CD4-positive, CD25-positive, alpha-beta regulatory T cell (primary cell): ENCODE data around the gene KCNK7. TPM values are rescaled to one million over a fixed set of nuclear protein-coding genes. Genes with fewer than 3 reads are reported as not detected.

Experiments
- ATAC-seq, 2 donors: fragments of 150-1000 bp; cut with Tn5 transposase; one replicate each; pipeline ENCODE4 v1.10.0; 2021; ENCODE audit warnings: low read depth in 2 of 2, moderate number of reproducible peaks in 2 of 2, moderate library complexity in 1 of 2
- DNase-seq, 3 donors: peaks; one replicate each; pipeline versions ENCODE4 v3.0.0 to v3.0.0-alpha.2; 2012 to 2022; ENCODE audit warnings: mixed read lengths in 1 of 3
- H3K27ac ChIP-seq: one replicate; pipeline ENCODE4 v1.7.0; 2013; ENCODE audit warnings: mild to moderate bottlenecking, low read length; ENCODE audit not compliant: insufficient read depth, poor library complexity, severe bottlenecking
- H3K27me3 ChIP-seq: one replicate; pipeline ENCODE4 v1.7.0; 2013; ENCODE audit warnings: low read length; ENCODE audit not compliant: control insufficient read depth, insufficient read depth
- H3K36me3 ChIP-seq: one replicate; pipeline ENCODE4 v1.7.0; 2013; ENCODE audit warnings: mild to moderate bottlenecking, low read length, moderate library complexity; ENCODE audit not compliant: control insufficient read depth, insufficient read depth
- H3K4me1 ChIP-seq: 2 replicates; pipeline ENCODE4 v1.7.0; 2013; ENCODE audit warnings: mild to moderate bottlenecking, low read length; ENCODE audit not compliant: insufficient read depth, control insufficient read depth, poor library complexity, severe bottlenecking
- H3K4me3 ChIP-seq: one replicate; pipeline ENCODE4 v1.7.0; 2013; ENCODE audit warnings: low read depth, mild to moderate bottlenecking, low read length, moderate library complexity
- H3K9me3 ChIP-seq, 2 experiments: 1 replicate in 1 of 2; 2 replicates in 1 of 2; pipeline ENCODE4 v1.7.0; 2013; ENCODE audit warnings: low read length in 2 of 2, mild to moderate bottlenecking in 1 of 2, moderate library complexity in 1 of 2; ENCODE audit not compliant: control insufficient read depth in 2 of 2
- H3K27ac Mint-ChIP-seq, 3 donors: one replicate each; pipeline ENCODE4 v1.8.0; 2020 to 2022; ENCODE audit warnings: mild to moderate bottlenecking in 3 of 3, mixed read lengths in 3 of 3, moderate library complexity in 2 of 3
- H3K27me3 Mint-ChIP-seq: one replicate; pipeline ENCODE4 v1.8.0; 2022; ENCODE audit warnings: mild to moderate bottlenecking, mixed read lengths
- H3K36me3 Mint-ChIP-seq: one replicate; pipeline ENCODE4 v1.8.0; 2020; ENCODE audit warnings: mixed read lengths
- H3K4me1 Mint-ChIP-seq, 4 donors: one replicate each; pipeline ENCODE4 v1.8.0; 2020 to 2022; ENCODE audit warnings: mixed read lengths in 4 of 4, mild to moderate bottlenecking in 1 of 4
- H3K4me3 Mint-ChIP-seq, 4 donors: one replicate each; pipeline ENCODE4 v1.8.0; 2020 to 2022; ENCODE audit warnings: mild to moderate bottlenecking in 4 of 4, mixed read lengths in 4 of 4, moderate library complexity in 3 of 4
- H3K9me3 Mint-ChIP-seq, 7 donors: one replicate each; pipeline ENCODE4 v1.8.0; 2020 to 2022; ENCODE audit warnings: mixed read lengths in 7 of 7, mild to moderate bottlenecking in 3 of 7, moderate library complexity in 2 of 7
- polyA plus RNA-seq, 4 donors: library from polyadenylated mRNA; unstranded; fragments of 300-500 nt; fragmentation: Illumina TruSeq; gene quantifications; one replicate each; pipeline ENCODE4 v1.2.3, GENCODE V29; 2021
- total RNA-seq: library from RNA; stranded (reverse); gene quantifications from one replicate; pipeline ENCODE4 v1.2.3, GENCODE V29; 2022

The KCNK7 gene
- total and polyA plus RNA-seq, 5 donors from 2014 or later: 0.19 to 5.5 (median 1.1) TPM; not detected in 1

DNA sequence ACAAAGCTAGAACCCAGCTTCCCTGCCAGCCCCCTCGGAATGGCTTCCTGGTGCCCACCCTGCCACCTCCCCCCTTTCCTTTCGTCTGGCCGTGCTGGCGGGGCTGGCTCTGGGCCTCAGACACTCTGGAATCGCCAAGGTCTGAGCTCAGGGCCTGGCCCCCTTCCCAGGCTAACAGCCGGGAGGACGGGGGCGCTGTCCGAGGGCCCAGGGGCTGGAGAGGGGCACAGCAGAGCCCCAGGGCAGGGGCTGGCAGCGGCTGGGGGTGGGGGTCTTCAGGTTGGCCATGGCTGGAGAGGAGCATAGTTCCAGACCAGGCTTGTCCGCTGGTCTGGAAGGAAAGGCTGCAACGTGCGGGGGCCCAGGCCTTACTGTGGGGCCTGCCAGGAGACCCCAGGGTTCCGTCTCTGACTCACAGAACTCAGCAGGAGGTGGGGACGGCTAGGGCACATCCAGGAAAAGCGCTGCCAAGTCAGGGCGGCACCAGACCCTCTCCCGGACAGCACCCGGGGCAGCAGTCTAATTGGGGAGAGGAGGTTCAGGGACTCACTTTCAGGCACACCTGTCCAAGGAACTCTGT lies 36.6 kb downstream of the KCNK7 start:
- Histone ChIP-seq H3K27me3 (no peaks in the 10 kb centered on the region), H3K4me1 (peaks cover 46% of the 10 kb centered on the region), H3K36me3 (no peaks in the 10 kb centered on the region), H3K4me3 (peak overlapping the region; percentile 44), H3K27ac (peak overlapping the region; percentile 79), H3K9me3 (no peaks in the 10 kb centered on the region)
- ATAC-seq (no peak), DNase-seq (no peak)
- H3K4me3 Mint-ChIP-seq: peak overlapping the region; percentile 70 to 79 (median 74)
- peaks cover 0 to 2% (median 0%) of the 10 kb centered on the region in 7 donors for H3K9me3 Mint-ChIP-seq
- H3K27me3 Mint-ChIP-seq: no peaks in the 10 kb centered on the region
- peak overlapping the region in 2 of 3 donors; percentile 68 to 75 for H3K27ac Mint-ChIP-seq
- no peaks in the 10 kb centered on the region for H3K36me3 Mint-ChIP-seq
- peaks cover 0 to 60% (median 37%) of the 10 kb centered on the region in 4 donors for H3K4me1 Mint-ChIP-seq

DNA sequence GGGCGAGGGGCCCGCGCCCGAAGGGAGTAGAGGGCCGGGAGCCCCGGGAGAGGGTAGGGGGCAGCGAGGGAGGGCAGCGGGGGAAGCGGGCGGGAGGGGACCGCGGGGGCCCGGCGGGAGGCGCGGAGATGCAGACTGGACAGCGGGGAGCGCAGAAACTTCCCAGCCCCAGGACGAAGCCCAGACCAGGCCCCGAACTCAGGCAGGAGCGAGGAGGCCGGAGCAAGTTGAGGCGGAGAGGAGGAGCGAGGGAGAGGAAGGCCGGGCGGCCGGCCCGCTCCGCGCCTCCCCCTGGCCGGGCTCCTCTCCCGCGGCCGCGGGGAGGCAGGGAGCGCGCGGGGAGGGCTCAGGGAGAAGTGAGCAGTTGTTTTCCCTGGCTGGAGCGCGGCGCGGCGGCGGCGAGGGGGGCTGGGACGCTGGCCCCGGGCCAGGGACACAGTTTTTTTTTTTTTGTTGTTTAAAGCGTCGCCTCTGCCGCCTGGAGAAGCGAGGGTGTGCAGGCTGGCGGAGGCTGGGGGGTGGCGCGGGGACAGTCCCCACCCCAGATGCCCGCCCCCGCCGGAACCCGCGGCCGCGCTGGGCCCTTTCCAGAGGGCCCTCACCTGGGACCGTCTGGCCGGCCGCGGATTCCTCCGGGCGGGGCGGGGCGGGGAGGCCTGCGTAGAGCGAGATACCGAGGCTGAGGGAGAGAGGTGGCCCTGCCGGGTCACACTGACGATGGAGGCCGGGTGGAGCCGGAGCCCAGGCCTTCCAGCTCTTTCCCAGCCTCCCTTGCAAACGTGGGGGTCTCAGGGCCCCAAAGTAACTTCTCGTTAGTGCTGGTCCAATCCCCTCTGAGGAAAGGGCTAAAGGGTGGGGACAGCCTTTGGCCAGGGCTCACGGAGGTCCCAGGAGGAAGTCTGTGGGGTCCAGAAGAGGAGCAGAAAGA lies 37.3 kb downstream of the KCNK7 start, which contains the start of gene LTBP3:
TSS of gene LTBP3 (minus strand) at position 358 of the 928 bp plus-strand sequence. CDS start 400 bp downstream, outside the sequence.
- Histone ChIP-seq H3K4me3 (peak within 1 kb of the TSS; percentile 62), H3K4me1 (peaks cover 50% of the 10 kb centered on the region), H3K27me3 (no peaks in the 10 kb centered on the region), H3K27ac (peak within 1 kb of the TSS; percentile 79), H3K9me3 (no peaks in the 10 kb centered on the region), H3K36me3 (no peaks in the 10 kb centered on the region)
- Mint-ChIP-seq H3K36me3 (no peaks in the 10 kb centered on the region), H3K27ac (peak within 1 kb of the TSS; percentile 94 to 97 (median 94)), H3K4me3 (peak within 1 kb of the TSS; percentile 89 to 93 (median 92)), H3K4me1 (peaks cover 0 to 59% (median 37%) of the 10 kb centered on the region in 4 donors), H3K9me3 (peaks cover 0 to 2% (median 0%) of the 10 kb centered on the region in 7 donors), H3K27me3 (no peaks in the 10 kb centered on the region)
- ATAC-seq: peak; percentile 17 to 38
- DNase-seq: peak in 2 of 3 donors; percentile 43 to 49

GRCh38 chr11:65557280-65558001 lies 38.2 kb downstream of the KCNK7 start:
- Mint-ChIP-seq H3K27ac (peak overlapping the region; percentile 94 to 97 (median 94)), H3K4me1 (peaks cover 0 to 62% (median 41%) of the 10 kb centered on the region in 4 donors), H3K36me3 (peaks cover 1% of the 10 kb centered on the region), H3K27me3 (no peaks in the 10 kb centered on the region), H3K9me3 (peaks cover 0 to 2% (median 0%) of the 10 kb centered on the region in 7 donors), H3K4me3 (peak overlapping the region; percentile 89 to 93 (median 92))
- no peaks in the 10 kb centered on the region for H3K36me3 ChIP-seq
- peaks cover 57% of the 10 kb centered on the region for H3K4me1 ChIP-seq
- no peaks in the 10 kb centered on the region for H3K9me3 ChIP-seq
- H3K4me3 ChIP-seq: peak overlapping the region; percentile 62
- DNase-seq (no peak), ATAC-seq (peak in 1 of 2 donors; percentile 8)
- peak overlapping the region; percentile 79 for H3K27ac ChIP-seq
- H3K27me3 ChIP-seq: no peaks in the 10 kb centered on the region

GRCh38 chr11:65556470-65557279 lies 38.9 kb downstream of the KCNK7 start:
- Histone ChIP-seq H3K4me1 (peaks cover 64% of the 10 kb centered on the region), H3K27me3 (no peaks in the 10 kb centered on the region), H3K4me3 (peak overlapping the region; percentile 62), H3K36me3 (no peaks in the 10 kb centered on the region), H3K27ac (peak overlapping the region; percentile 79), H3K9me3 (no peaks in the 10 kb centered on the region)
- H3K4me1 Mint-ChIP-seq: peaks cover 3 to 69% (median 46%) of the 10 kb centered on the region in 4 donors
- peaks cover 0 to 2% (median 0%) of the 10 kb centered on the region in 7 donors for H3K9me3 Mint-ChIP-seq
- no peaks in the 10 kb centered on the region for H3K27me3 Mint-ChIP-seq
- peak overlapping the region; percentile 89 to 93 (median 92) for H3K4me3 Mint-ChIP-seq
- peaks cover 9% of the 10 kb centered on the region for H3K36me3 Mint-ChIP-seq
- ATAC-seq: no peak
- H3K27ac Mint-ChIP-seq: peak overlapping the region; percentile 94 to 97 (median 94)
- DNase-seq: no peak

GRCh38 chr11:65555693-65556231 lies 39.8 kb downstream of the KCNK7 start:
- H3K4me1 Mint-ChIP-seq: peaks cover 6 to 76% (median 51%) of the 10 kb centered on the region in 4 donors
- Histone ChIP-seq H3K27me3 (no peaks in the 10 kb centered on the region), H3K36me3 (no peaks in the 10 kb centered on the region), H3K9me3 (no peaks in the 10 kb centered on the region), H3K4me1 (peaks cover 69% of the 10 kb centered on the region), H3K27ac (peak overlapping the region; percentile 61), H3K4me3 (no peak overlapping the region)
- H3K27ac Mint-ChIP-seq: peak overlapping the region; percentile 94 to 97 (median 94)
- H3K27me3 Mint-ChIP-seq: no peaks in the 10 kb centered on the region
- no peak for ATAC-seq
- DNase-seq: no peak
- peak overlapping the region; percentile 89 to 93 (median 92) for H3K4me3 Mint-ChIP-seq
- peaks cover 0 to 2% (median 0%) of the 10 kb centered on the region in 7 donors for H3K9me3 Mint-ChIP-seq
- H3K36me3 Mint-ChIP-seq: peaks cover 14% of the 10 kb centered on the region

GRCh38 chr11:65554842-65555430 lies 40.7 kb downstream of the KCNK7 start:
- Histone ChIP-seq H3K4me3 (no peak overlapping the region), H3K36me3 (no peaks in the 10 kb centered on the region), H3K27ac (peak overlapping the region; percentile 61), H3K4me1 (peaks cover 69% of the 10 kb centered on the region), H3K27me3 (no peaks in the 10 kb centered on the region), H3K9me3 (no peaks in the 10 kb centered on the region)
- H3K9me3 Mint-ChIP-seq: no peaks in the 10 kb centered on the region
- no peak for ATAC-seq
- H3K4me3 Mint-ChIP-seq: peak overlapping the region; percentile 74 to 89 (median 86)
- no peak for DNase-seq
- H3K4me1 Mint-ChIP-seq: peaks cover 6 to 70% (median 47%) of the 10 kb centered on the region in 4 donors
- no peaks in the 10 kb centered on the region for H3K27me3 Mint-ChIP-seq
- peaks cover 14% of the 10 kb centered on the region for H3K36me3 Mint-ChIP-seq
- peak overlapping the region; percentile 91 to 97 (median 97) for H3K27ac Mint-ChIP-seq
